GM12878 (cell line): ENCODE measurements around the gene OPCML. TPM values are rescaled to one million over a fixed set of nuclear protein-coding genes. Genes with fewer than 3 reads are reported as not detected.

Experiments used
- ATAC-seq: fragments of 200-7000 bp; cut with Tn5 transposase; 3 replicates; pipeline ENCODE4 v1.9.1; 2020; ENCODE audit warnings: mild to moderate bottlenecking, moderate library complexity
- BruUV-seq: library from RNA; stranded (reverse); fragments of 400-500 nt; replicated peaks from 2 replicates; lab custom pipeline; 2021; lab: Mats Ljungman, UMichigan
- CTCF ChIA-PET: fragments of 300-600 bp; sonication (Branson Sonifier 250); formaldehyde crosslinking; extraction: SDS; loops from one replicate; lab custom pipeline; 2021; ENCODE audit warnings: inconsistent platforms; lab: Yijun Ruan, JAX
- POLR2A ChIA-PET: fragments of 350-600 bp; formaldehyde crosslinking; extraction: SDS; loops from one replicate; lab custom pipeline; 2021; ENCODE audit warnings: inconsistent platforms; lab: Charles Lee
- RAD21 ChIA-PET: fragments of 300-600 bp; sonication (Branson Sonifier 250); formaldehyde crosslinking; loops from one replicate; lab custom pipeline; 2023; ENCODE audit warnings: antibody characterized with exemption; ENCODE audit not compliant: unreplicated experiment; lab: Charles Lee
- SMC1A ChIA-PET: fragments of 300-600 bp; sonication (Branson Sonifier 250); formaldehyde crosslinking; loops from one replicate; lab custom pipeline; 2023; ENCODE audit not compliant: unreplicated experiment, uncharacterized antibody; lab: Charles Lee
- DNase-seq: peaks from one replicate; pipeline ENCODE4 v3.0.0-alpha.2; 2011; ENCODE audit warnings: low read depth, low spot score
- FAIRE-seq: peaks from 3 replicates; lab custom pipeline; 2011; peaks lifted over from hg19 to GRCh38; lab: Jason Lieb, UNC
- H2AFZ ChIP-seq: 2 replicates; pipeline ENCODE4 v1.6.0; 2011; ENCODE audit warnings: low read depth, low read length, control low read depth; ENCODE audit not compliant: control insufficient read depth
- H3K27ac ChIP-seq: 2 replicates; pipeline ENCODE4 v1.5.1; 2011; ENCODE audit warnings: control low read depth; ENCODE audit not compliant: control insufficient read depth, insufficient read depth
- H3K27me3 ChIP-seq, 2 experiments: replicated peaks in 1 of 2; 2 replicates each; pipeline versions ENCODE4 v1.6.0 to v1.6.1; 2011; ENCODE audit warnings: low read length in 1 of 2; ENCODE audit not compliant: control insufficient read depth in 2 of 2, insufficient read depth in 2 of 2
- H3K36me3 ChIP-seq, 2 experiments: 2 replicates each; pipeline ENCODE4 v1.5.1; 2011; ENCODE audit warnings: low read length in 1 of 2; ENCODE audit not compliant: control insufficient read depth in 2 of 2, insufficient read depth in 2 of 2
- H3K4me1 ChIP-seq: 2 replicates; pipeline ENCODE4 v1.6.1; 2011; ENCODE audit warnings: mild to moderate bottlenecking, low read length, moderate library complexity, mixed read lengths; ENCODE audit not compliant: control insufficient read depth, insufficient read depth
- H3K4me2 ChIP-seq: 2 replicates; pipeline ENCODE4 v1.6.0; 2011; ENCODE audit warnings: control low read depth; ENCODE audit not compliant: control insufficient read depth, insufficient read depth
- H3K4me3 ChIP-seq: fragments of 200-600 bp; sonication (generic); 2 replicates; pipeline ENCODE4 v1.5.1; 2016
- H3K79me2 ChIP-seq: 2 replicates; pipeline ENCODE4 v1.6.0; 2011; ENCODE audit warnings: low read length; ENCODE audit not compliant: control insufficient read depth, insufficient read depth
- H3K9ac ChIP-seq: 2 replicates; pipeline ENCODE4 v1.8.0; 2011; ENCODE audit warnings: low read length, control low read depth, mixed read lengths; ENCODE audit not compliant: control insufficient read depth, insufficient read depth
- H3K9me3 ChIP-seq: replicated peaks from 3 replicates; pipeline ENCODE4 v1.5.1; 2011; ENCODE audit warnings: mild to moderate bottlenecking, low read length; ENCODE audit not compliant: control insufficient read depth, insufficient read depth
- H4K20me1 ChIP-seq: 2 replicates; pipeline ENCODE4 v1.6.0; 2011; ENCODE audit not compliant: control insufficient read depth, insufficient read depth
- CEBPZ ChIP-seq: fragments of 150-350 bp; IDR thresholded peaks from 2 replicates; pipeline ENCODE4 v1.6.1; 2016; ENCODE audit warnings: low read depth, low read length
- DPF2 ChIP-seq: fragments of 450-650 bp; IDR thresholded peaks from 2 replicates; pipeline ENCODE4 v1.6.1; 2017; ENCODE audit warnings: mild to moderate bottlenecking
- HDGF ChIP-seq: fragments of 450-650 bp; IDR thresholded peaks from 2 replicates; pipeline ENCODE4 v1.6.1; 2016; ENCODE audit warnings: antibody characterized with exemption
- NFXL1 ChIP-seq: fragments of 450-650 bp; IDR thresholded peaks from 2 replicates; pipeline ENCODE4 v1.6.1; 2017; ENCODE audit warnings: antibody characterized with exemption, mild to moderate bottlenecking, borderline replicate concordance
- SRF ChIP-seq, 2 experiments: IDR thresholded peaks; 2 replicates each; pipeline ENCODE4 v1.6.1; 2011; ENCODE audit warnings: low read depth in 2 of 2, low read length in 2 of 2, mild to moderate bottlenecking in 1 of 2, moderate library complexity in 1 of 2
- STAT1 ChIP-seq: fragments of 450-650 bp; conservative IDR thresholded peaks from 2 replicates; pipeline ENCODE4 v1.6.1; 2014; ENCODE audit warnings: antibody characterized with exemption, mild to moderate bottlenecking
- WGBS: methylation state at CpG from one replicate; pipeline ENCODE4 v1.1.6; 2016; ENCODE audit warnings: low lambda C conversion rate; ENCODE audit not compliant: insufficient replicate concordance, insufficient coverage; ENCODE audit errors: missing lambda C conversion rate; 5-methylcytosine and 5-hydroxymethylcytosine counted together
- in situ Hi-C: fragments of 300-500 bp; cut with MboI; formaldehyde crosslinking; loops from 9 replicates; pipeline ENCODE4 v1.14.3; 2018; ENCODE audit warnings: mixed read lengths
- intact Hi-C: fragments of 100-400 bp; cut with micrococcal nuclease; formaldehyde crosslinking; loops from one replicate; pipeline ENCODE4 v1.14.2; 2022; ENCODE audit not compliant: unreplicated experiment
- polyA plus RNA-seq, 11 experiments: library from polyadenylated mRNA; depleted of rRNA in 4 of 11; unstranded in 6 of 11; stranded (reverse) in 5 of 11; fragments of >200 nt; fragmentation: Nextera tagmentation in 4 of 11; fragmentation: Illumina TruSeq in 1 of 11; extraction: Ambion mirVana in 4 of 11; extraction: Trizol in 1 of 11; gene quantifications; 1 replicate in 1 of 11; 2 replicates in 10 of 11; pipeline versions ENCODE4 v1.2.1 to v1.2.3, GENCODE V29; 2011 to 2016; ENCODE audit warnings: inconsistent platforms in 2 of 11, missing spikeins in 2 of 11, low read depth in 1 of 11
- total RNA-seq, 4 experiments: library from RNA; depleted of rRNA in 3 of 4; stranded (reverse); fragments of >200 nt in 3 of 4; fragmentation: Illumina TruSeq in 1 of 4; extraction: Trizol in 1 of 4; gene quantifications; 2 replicates each; pipeline versions ENCODE4 v1.2.1 to v1.2.3, GENCODE V29; 2013 to 2021
- TF ChIP-seq, protein P1 (sequence below): IDR thresholded peaks from 2 replicates; pipeline ENCODE4 v1.6.1; 2012; ENCODE audit warnings: mild to moderate bottlenecking, low read depth, low read length
- TF ChIP-seq, protein P2 (sequence below): fragments of 450-650 bp; IDR thresholded peaks from 2 replicates; pipeline ENCODE4 v1.6.1; 2016; ENCODE audit warnings: mild to moderate bottlenecking, moderate library complexity, borderline replicate concordance
- TF ChIP-seq, protein P3 (sequence below): fragments of 450-650 bp; formaldehyde crosslinking; IDR thresholded peaks from 2 replicates; pipeline ENCODE4 v1.4.0; 2020; ENCODE audit warnings: mild to moderate bottlenecking, moderate library complexity

Gene OPCML
- total and polyA plus RNA-seq, 10 of the 15 experiments (the other 5 are each of a cell fraction or from before 2014, with no cell fraction given) = 0.84 TPM; not detected in 9

- in situ Hi-C loops (no loop called here), intact Hi-C loops (no loop called here)
- Histone ChIP-seq H3K9me3 (no peaks in the 10 kb centered on the region), H3K79me2 (no peaks in the 10 kb centered on the region), H4K20me1 (no peaks in the 10 kb centered on the region), H3K4me1 (no peaks in the 10 kb centered on the region), H2AFZ (no peak overlapping the region), H3K4me2 (no peak overlapping the region), H3K27ac (no peak overlapping the region), H3K27me3 (no peaks in the 10 kb centered on the region), H3K9ac (no peak overlapping the region), H3K4me3 (no peak overlapping the region), H3K36me3 (no peaks in the 10 kb centered on the region)
- POLR2A ChIA-PET = no interaction called here
- FAIRE-seq = no peak
- DNase-seq = no peak
- no peak for ATAC-seq
- CTCF ChIA-PET = no interaction called here
- BruUV-seq = no TSS peak
- 56% methylated on average over 6 of the region's 6 CpGs for WGBS
- RAD21 ChIA-PET = no interaction called here
- SMC1A ChIA-PET = no interaction called here
- TF ChIP-seq, protein P1, sequence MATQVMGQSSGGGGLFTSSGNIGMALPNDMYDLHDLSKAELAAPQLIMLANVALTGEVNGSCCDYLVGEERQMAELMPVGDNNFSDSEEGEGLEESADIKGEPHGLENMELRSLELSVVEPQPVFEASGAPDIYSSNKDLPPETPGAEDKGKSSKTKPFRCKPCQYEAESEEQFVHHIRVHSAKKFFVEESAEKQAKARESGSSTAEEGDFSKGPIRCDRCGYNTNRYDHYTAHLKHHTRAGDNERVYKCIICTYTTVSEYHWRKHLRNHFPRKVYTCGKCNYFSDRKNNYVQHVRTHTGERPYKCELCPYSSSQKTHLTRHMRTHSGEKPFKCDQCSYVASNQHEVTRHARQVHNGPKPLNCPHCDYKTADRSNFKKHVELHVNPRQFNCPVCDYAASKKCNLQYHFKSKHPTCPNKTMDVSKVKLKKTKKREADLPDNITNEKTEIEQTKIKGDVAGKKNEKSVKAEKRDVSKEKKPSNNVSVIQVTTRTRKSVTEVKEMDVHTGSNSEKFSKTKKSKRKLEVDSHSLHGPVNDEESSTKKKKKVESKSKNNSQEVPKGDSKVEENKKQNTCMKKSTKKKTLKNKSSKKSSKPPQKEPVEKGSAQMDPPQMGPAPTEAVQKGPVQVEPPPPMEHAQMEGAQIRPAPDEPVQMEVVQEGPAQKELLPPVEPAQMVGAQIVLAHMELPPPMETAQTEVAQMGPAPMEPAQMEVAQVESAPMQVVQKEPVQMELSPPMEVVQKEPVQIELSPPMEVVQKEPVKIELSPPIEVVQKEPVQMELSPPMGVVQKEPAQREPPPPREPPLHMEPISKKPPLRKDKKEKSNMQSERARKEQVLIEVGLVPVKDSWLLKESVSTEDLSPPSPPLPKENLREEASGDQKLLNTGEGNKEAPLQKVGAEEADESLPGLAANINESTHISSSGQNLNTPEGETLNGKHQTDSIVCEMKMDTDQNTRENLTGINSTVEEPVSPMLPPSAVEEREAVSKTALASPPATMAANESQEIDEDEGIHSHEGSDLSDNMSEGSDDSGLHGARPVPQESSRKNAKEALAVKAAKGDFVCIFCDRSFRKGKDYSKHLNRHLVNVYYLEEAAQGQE = no peak
- TF ChIP-seq NFXL1 (no peak), CEBPZ (no peak), DPF2 (no peak), SRF (IDR thresholded peaks at IDR 0.05; ENCODE audit: low read depth in 2 of 2, low read length in 2 of 2) (no peak), STAT1 (no peak), HDGF (no peak)
- TF ChIP-seq, protein P2, sequence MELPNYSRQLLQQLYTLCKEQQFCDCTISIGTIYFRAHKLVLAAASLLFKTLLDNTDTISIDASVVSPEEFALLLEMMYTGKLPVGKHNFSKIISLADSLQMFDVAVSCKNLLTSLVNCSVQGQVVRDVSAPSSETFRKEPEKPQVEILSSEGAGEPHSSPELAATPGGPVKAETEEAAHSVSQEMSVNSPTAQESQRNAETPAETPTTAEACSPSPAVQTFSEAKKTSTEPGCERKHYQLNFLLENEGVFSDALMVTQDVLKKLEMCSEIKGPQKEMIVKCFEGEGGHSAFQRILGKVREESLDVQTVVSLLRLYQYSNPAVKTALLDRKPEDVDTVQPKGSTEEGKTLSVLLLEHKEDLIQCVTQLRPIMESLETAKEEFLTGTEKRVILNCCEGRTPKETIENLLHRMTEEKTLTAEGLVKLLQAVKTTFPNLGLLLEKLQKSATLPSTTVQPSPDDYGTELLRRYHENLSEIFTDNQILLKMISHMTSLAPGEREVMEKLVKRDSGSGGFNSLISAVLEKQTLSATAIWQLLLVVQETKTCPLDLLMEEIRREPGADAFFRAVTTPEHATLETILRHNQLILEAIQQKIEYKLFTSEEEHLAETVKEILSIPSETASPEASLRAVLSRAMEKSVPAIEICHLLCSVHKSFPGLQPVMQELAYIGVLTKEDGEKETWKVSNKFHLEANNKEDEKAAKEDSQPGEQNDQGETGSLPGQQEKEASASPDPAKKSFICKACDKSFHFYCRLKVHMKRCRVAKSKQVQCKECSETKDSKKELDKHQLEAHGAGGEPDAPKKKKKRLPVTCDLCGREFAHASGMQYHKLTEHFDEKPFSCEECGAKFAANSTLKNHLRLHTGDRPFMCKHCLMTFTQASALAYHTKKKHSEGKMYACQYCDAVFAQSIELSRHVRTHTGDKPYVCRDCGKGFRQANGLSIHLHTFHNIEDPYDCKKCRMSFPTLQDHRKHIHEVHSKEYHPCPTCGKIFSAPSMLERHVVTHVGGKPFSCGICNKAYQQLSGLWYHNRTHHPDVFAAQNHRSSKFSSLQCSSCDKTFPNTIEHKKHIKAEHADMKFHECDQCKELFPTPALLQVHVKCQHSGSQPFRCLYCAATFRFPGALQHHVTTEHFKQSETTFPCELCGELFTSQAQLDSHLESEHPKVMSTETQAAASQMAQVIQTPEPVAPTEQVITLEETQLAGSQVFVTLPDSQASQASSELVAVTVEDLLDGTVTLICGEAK = no peak
- TF ChIP-seq, protein P3, sequence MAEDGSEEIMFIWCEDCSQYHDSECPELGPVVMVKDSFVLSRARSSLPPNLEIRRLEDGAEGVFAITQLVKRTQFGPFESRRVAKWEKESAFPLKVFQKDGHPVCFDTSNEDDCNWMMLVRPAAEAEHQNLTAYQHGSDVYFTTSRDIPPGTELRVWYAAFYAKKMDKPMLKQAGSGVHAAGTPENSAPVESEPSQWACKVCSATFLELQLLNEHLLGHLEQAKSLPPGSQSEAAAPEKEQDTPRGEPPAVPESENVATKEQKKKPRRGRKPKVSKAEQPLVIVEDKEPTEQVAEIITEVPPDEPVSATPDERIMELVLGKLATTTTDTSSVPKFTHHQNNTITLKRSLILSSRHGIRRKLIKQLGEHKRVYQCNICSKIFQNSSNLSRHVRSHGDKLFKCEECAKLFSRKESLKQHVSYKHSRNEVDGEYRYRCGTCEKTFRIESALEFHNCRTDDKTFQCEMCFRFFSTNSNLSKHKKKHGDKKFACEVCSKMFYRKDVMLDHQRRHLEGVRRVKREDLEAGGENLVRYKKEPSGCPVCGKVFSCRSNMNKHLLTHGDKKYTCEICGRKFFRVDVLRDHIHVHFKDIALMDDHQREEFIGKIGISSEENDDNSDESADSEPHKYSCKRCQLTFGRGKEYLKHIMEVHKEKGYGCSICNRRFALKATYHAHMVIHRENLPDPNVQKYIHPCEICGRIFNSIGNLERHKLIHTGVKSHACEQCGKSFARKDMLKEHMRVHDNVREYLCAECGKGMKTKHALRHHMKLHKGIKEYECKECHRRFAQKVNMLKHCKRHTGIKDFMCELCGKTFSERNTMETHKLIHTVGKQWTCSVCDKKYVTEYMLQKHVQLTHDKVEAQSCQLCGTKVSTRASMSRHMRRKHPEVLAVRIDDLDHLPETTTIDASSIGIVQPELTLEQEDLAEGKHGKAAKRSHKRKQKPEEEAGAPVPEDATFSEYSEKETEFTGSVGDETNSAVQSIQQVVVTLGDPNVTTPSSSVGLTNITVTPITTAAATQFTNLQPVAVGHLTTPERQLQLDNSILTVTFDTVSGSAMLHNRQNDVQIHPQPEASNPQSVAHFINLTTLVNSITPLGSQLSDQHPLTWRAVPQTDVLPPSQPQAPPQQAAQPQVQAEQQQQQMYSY = no peak
Measured at GRCh38 chr11:133559382-133559781, 27.1 kb upstream of the OPCML start.
